ENCODE results near the gene VSIG8. TPM values are rescaled to one million over a fixed set of nuclear protein-coding genes. Genes with fewer than 3 reads are reported as not detected.

VSIG8 gene
- total and polyA plus RNA-seq, 2 of the 4 experiments (the other 2 are of a cell fraction), result not detected

DNA sequence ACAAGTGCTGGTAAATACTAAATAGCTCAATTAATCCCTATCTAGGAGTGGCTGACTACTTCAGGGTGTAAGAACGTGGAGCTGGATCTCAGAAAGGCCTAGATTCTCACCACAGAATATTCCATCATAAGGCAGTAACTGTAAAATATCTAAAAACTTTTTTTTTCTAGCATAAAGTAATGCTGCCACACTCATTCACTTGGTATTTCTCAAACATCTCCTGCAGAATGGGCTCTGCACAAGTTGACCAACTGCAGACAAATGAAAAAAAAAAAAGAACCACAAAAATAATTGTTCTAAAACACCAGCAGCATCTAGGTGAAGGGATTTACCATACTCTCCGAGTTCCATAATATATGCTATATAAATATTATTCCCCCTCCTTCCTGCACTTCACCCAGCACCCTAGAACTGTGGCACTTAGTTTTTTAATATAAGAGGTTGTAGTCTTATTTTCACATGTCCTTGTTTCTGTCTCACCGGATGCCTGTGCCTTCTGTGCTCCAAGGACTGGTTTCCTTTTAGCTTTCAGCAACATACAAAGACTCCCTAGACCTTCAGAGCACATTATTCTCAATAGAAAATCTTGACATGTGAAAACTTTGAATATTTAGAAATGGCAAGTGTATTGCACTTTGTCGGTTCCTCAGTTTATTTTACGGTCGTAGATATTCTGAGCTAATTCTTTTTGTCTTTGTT lies 8.9 kb downstream of the VSIG8 start (continued):
- no peak for TF ChIP-seq RFX5 (IDR thresholded peaks at IDR 0.05; ENCODE audit: low read depth, low read length)

DNA sequence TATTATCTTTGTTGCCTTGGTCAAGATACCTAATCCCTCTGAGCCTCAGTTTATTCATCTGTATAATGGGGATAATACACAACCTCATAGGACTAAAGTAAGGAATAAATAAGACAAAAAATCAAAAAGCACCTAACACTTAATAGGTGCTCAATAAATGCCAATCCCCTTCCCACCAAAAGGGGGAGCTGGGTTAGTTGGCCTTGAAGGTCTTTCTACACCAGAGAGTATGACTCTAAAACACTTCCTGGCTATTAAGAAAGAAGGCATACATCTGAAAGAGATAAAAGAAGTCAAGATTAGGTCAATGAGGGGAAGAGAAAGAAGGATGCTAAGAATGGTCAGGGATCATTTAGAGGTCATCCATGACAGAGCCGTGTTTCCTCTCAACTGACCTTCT lies 11.1 kb downstream of the VSIG8 start:
- ChIA-PET CTCF (no interaction called here), POLR2A (ENCODE audit: unreplicated experiment) (no interaction called here)
- peaks cover 9% of the 10 kb centered on the region for H3K9me1 ChIP-seq (ENCODE audit: insufficient read depth, low read length)
- dilution Hi-C loops (cut with HindIII; ENCODE audit: low sequenced_read_pairs, unreplicated experiment), result no loop called here
- ATAC-seq (ENCODE audit: low read depth) (no peak), DNase-seq (no peak)
- no peak overlapping the region for H2AFZ ChIP-seq (replicated peaks; ENCODE audit: low read length, poor library complexity)
- H3K23ac ChIP-seq (ENCODE audit: low read depth, low read length), result no peak overlapping the region
- no peak overlapping the region for H2BK120ac ChIP-seq (ENCODE audit: low read depth, low read length)
- no peak overlapping the region for H3K4ac ChIP-seq (ENCODE audit: low read depth, low read length)
- no peak overlapping the region for H3K4me2 ChIP-seq (ENCODE audit: low read depth, low read length)
- no peak overlapping the region for H2BK5ac ChIP-seq (ENCODE audit: low read depth, low read length, poor library complexity, severe bottlenecking)
- no peak overlapping the region for H4K5ac ChIP-seq (ENCODE audit: low read depth, low read length)
- no peaks in the 10 kb centered on the region for H3K36me3 ChIP-seq (ENCODE audit: control insufficient read depth, insufficient read depth, low read length)
- no peak overlapping the region for H2BK15ac ChIP-seq (ENCODE audit: low read depth, low read length)
- no peak for TF ChIP-seq CHD1 (IDR thresholded peaks at IDR 0.05; ENCODE audit: low read depth, low read length)
- TF ChIP-seq SMC3 (IDR thresholded peaks at IDR 0.05; ENCODE audit: low read depth, low read length), result no peak
- TF ChIP-seq, protein P1, sequence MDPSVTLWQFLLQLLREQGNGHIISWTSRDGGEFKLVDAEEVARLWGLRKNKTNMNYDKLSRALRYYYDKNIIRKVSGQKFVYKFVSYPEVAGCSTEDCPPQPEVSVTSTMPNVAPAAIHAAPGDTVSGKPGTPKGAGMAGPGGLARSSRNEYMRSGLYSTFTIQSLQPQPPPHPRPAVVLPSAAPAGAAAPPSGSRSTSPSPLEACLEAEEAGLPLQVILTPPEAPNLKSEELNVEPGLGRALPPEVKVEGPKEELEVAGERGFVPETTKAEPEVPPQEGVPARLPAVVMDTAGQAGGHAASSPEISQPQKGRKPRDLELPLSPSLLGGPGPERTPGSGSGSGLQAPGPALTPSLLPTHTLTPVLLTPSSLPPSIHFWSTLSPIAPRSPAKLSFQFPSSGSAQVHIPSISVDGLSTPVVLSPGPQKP (IDR thresholded peaks at IDR 0.05; ENCODE audit: borderline replicate concordance, low read depth, low read length), result no peak
- TF ChIP-seq CEBPB (IDR thresholded peaks at IDR 0.05; ENCODE audit: low read depth, low read length), result no peak
- TF ChIP-seq, protein P2, sequence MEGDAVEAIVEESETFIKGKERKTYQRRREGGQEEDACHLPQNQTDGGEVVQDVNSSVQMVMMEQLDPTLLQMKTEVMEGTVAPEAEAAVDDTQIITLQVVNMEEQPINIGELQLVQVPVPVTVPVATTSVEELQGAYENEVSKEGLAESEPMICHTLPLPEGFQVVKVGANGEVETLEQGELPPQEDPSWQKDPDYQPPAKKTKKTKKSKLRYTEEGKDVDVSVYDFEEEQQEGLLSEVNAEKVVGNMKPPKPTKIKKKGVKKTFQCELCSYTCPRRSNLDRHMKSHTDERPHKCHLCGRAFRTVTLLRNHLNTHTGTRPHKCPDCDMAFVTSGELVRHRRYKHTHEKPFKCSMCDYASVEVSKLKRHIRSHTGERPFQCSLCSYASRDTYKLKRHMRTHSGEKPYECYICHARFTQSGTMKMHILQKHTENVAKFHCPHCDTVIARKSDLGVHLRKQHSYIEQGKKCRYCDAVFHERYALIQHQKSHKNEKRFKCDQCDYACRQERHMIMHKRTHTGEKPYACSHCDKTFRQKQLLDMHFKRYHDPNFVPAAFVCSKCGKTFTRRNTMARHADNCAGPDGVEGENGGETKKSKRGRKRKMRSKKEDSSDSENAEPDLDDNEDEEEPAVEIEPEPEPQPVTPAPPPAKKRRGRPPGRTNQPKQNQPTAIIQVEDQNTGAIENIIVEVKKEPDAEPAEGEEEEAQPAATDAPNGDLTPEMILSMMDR (conservative IDR thresholded peaks at IDR 0.05; ENCODE audit: low read depth, low read length), result peak; percentile 16; the same call in 1 of the 2 replicates
- TF ChIP-seq RAD21 (IDR thresholded peaks at IDR 0.05; ENCODE audit: low read length), result no peak
- peaks cover 0 to 14% of the 10 kb centered on the region in 2 experiments; a peak in 2 of 4 replicates for H3K79me1 ChIP-seq (ENCODE audit: low read depth in 1 of 2, low read length in 2 of 2)
- no peak overlapping the region for H3K14ac ChIP-seq (replicated peaks; ENCODE audit: low read depth, low read length)
- no peak overlapping the region for H3K56ac ChIP-seq (ENCODE audit: extremely low read depth, insufficient read depth, low read length)
- H2BK20ac ChIP-seq (ENCODE audit: low read depth, low read length), result no peak overlapping the region
- no peak overlapping the region for H4K8ac ChIP-seq (ENCODE audit: low read depth in 2 of 2, low read length in 2 of 2)
- no peak overlapping the region for H2AK5ac ChIP-seq (ENCODE audit: low read depth, low read length)
- in situ Hi-C loops (cut with MboI; ENCODE audit: low sequenced_read_pairs), result no loop called here
- WGBS, 2 experiments (ENCODE audit: extremely low coverage in 2 of 2, insufficient read length in 1 of 2), result no CpG with 5 or more reads among the region's 1 CpG
- intact Hi-C loops (cut with micrococcal nuclease), result no loop called here
- H3K18ac ChIP-seq (ENCODE audit: low read depth, low read length), result no peak overlapping the region
- H2AK9ac ChIP-seq (replicated peaks; ENCODE audit: low read depth, low read length, poor library complexity), result no peak overlapping the region
- no TSS peak for BruUV-seq (replicated peaks)
- H3K4me1 ChIP-seq (ENCODE audit: control insufficient read depth, insufficient read depth, low read length), result peaks cover 4% of the 10 kb centered on the region
- no peaks in the 10 kb centered on the region for H3K27me3 ChIP-seq (ENCODE audit: control insufficient read depth, insufficient read depth, low read length)
- no peak overlapping the region for H4K91ac ChIP-seq (ENCODE audit: insufficient read depth, low read depth, low read length)
- H4K20me1 ChIP-seq (ENCODE audit: insufficient read depth, low read length), result no peaks in the 10 kb centered on the region
- H3K9ac ChIP-seq (ENCODE audit: low read depth, low read length), result no peak overlapping the region
- no peak overlapping the region for H3K27ac ChIP-seq (ENCODE audit: insufficient read depth, low read length)
- no peak overlapping the region for H3K4me3 ChIP-seq (ENCODE audit: insufficient read depth, low read depth, low read length)
- no peaks in the 10 kb centered on the region for H3K9me3 ChIP-seq (ENCODE audit: control insufficient read depth, insufficient read depth, low read length)

Data from IMR-90 (cell line).